H9 (cell line): ENCODE data around the gene ETNK2. TPM values are rescaled to one million over a fixed set of nuclear protein-coding genes. Genes with fewer than 3 reads are reported as not detected.

ENCODE experiments used
- DNase-seq: peaks from one replicate; pipeline ENCODE4 v3.0.0-alpha.2; 2017
- H2AFZ ChIP-seq: one replicate; pipeline ENCODE4 v1.6.1; 2013; ENCODE audit warnings: mild to moderate bottlenecking, low read length, control low read depth, moderate library complexity
- H2AK5ac ChIP-seq: 2 replicates; pipeline ENCODE4 v1.6.1; 2013; ENCODE audit warnings: low read length, control low read depth, mixed read lengths; ENCODE audit not compliant: insufficient read length
- H2BK120ac ChIP-seq: one replicate; pipeline ENCODE4 v1.6.1; 2013; ENCODE audit warnings: low read depth, mild to moderate bottlenecking, low read length, control low read depth, inconsistent platforms; ENCODE audit not compliant: poor library complexity, severe bottlenecking
- H2BK12ac ChIP-seq: 2 replicates; pipeline ENCODE4 v1.6.1; 2013; ENCODE audit warnings: low read length, control low read depth, mixed read lengths, low read depth; ENCODE audit not compliant: insufficient read length
- H2BK15ac ChIP-seq: 2 replicates; pipeline ENCODE4 v1.6.1; 2013; ENCODE audit warnings: low read depth, low read length, control low read depth
- H2BK20ac ChIP-seq: one replicate; pipeline ENCODE4 v1.6.1; 2013; ENCODE audit warnings: low read depth, mild to moderate bottlenecking, low read length, control low read depth, inconsistent platforms; ENCODE audit not compliant: poor library complexity, severe bottlenecking
- H2BK5ac ChIP-seq: 2 replicates; pipeline ENCODE4 v1.6.1; 2013; ENCODE audit warnings: low read length, control low read depth, mixed read lengths; ENCODE audit not compliant: insufficient read length
- H3K14ac ChIP-seq: 2 replicates; pipeline ENCODE4 v1.6.1; 2013; ENCODE audit warnings: low read length, control low read depth; ENCODE audit not compliant: insufficient read depth
- H3K18ac ChIP-seq: 2 replicates; pipeline ENCODE4 v1.6.1; 2013; ENCODE audit warnings: low read depth, mild to moderate bottlenecking, mixed read lengths, low read length, control low read depth; ENCODE audit not compliant: insufficient read length
- H3K23ac ChIP-seq: 2 replicates; pipeline ENCODE4 v1.6.1; 2013; ENCODE audit warnings: low read length, control low read depth, mixed read lengths, low read depth; ENCODE audit not compliant: insufficient read length
- H3K23me2 ChIP-seq: 2 replicates; pipeline ENCODE4 v1.6.1; 2013; ENCODE audit warnings: low read depth, mild to moderate bottlenecking, mixed read lengths, low read length, control low read depth; ENCODE audit not compliant: insufficient read length, poor library complexity, severe bottlenecking
- H3K27ac ChIP-seq: 2 replicates; pipeline ENCODE4 v1.5.1; 2013; ENCODE audit warnings: low read length, control low read depth, mixed read lengths, low read depth; ENCODE audit not compliant: insufficient read length
- H3K27me3 ChIP-seq: 2 replicates; pipeline ENCODE4 v1.6.1; 2013; ENCODE audit warnings: low read length, control low read depth, inconsistent platforms; ENCODE audit not compliant: insufficient read depth
- H3K4ac ChIP-seq: 2 replicates; pipeline ENCODE4 v1.6.1; 2013; ENCODE audit warnings: low read depth, mild to moderate bottlenecking, control low read depth, inconsistent platforms, low read length, moderate library complexity
- H3K4me1 ChIP-seq: 2 replicates; pipeline ENCODE4 v1.6.1; 2013; ENCODE audit warnings: low read length, control low read depth, inconsistent platforms; ENCODE audit not compliant: insufficient read depth
- H3K4me2 ChIP-seq: 2 replicates; pipeline ENCODE4 v1.6.1; 2013; ENCODE audit warnings: low read length, control low read depth, mixed read lengths; ENCODE audit not compliant: insufficient read length, insufficient read depth
- H3K56ac ChIP-seq: 2 replicates; pipeline ENCODE4 v1.6.1; 2013; ENCODE audit warnings: low read depth, mild to moderate bottlenecking, mixed read lengths, low read length, control low read depth; ENCODE audit not compliant: insufficient read length
- H3K79me1 ChIP-seq: 2 replicates; pipeline ENCODE4 v1.6.1; 2013; ENCODE audit warnings: low read depth, mild to moderate bottlenecking, moderate library complexity, low read length, control low read depth, inconsistent platforms; ENCODE audit not compliant: insufficient read depth, poor library complexity, severe bottlenecking
- H3K79me2 ChIP-seq: 2 replicates; pipeline ENCODE4 v1.6.1; 2013; ENCODE audit warnings: low read length, control low read depth, inconsistent platforms; ENCODE audit not compliant: insufficient read depth
- H3K9ac ChIP-seq: 2 replicates; pipeline ENCODE4 v1.6.1; 2013; ENCODE audit warnings: low read length, control low read depth, mixed read lengths; ENCODE audit not compliant: insufficient read length; ENCODE audit errors: extremely low read depth
- H3K9me3 ChIP-seq: one replicate; pipeline ENCODE4 v1.6.1; 2013; ENCODE audit warnings: low read depth, low read length, inconsistent platforms; ENCODE audit not compliant: control insufficient read depth
- H3T11ph ChIP-seq: one replicate; pipeline ENCODE4 v1.6.1; 2013; ENCODE audit warnings: mild to moderate bottlenecking, low read length, control low read depth, inconsistent platforms
- H4K20me1 ChIP-seq: one replicate; pipeline ENCODE4 v1.6.1; 2013; ENCODE audit not compliant: control insufficient read depth, insufficient read length, insufficient read depth
- H4K5ac ChIP-seq: 2 replicates; pipeline ENCODE4 v1.6.1; 2013; ENCODE audit warnings: low read depth, mild to moderate bottlenecking, mixed read lengths, low read length, control low read depth; ENCODE audit not compliant: insufficient read length
- H4K8ac ChIP-seq: replicated peaks from 2 replicates; pipeline ENCODE4 v1.6.1; 2013; ENCODE audit warnings: low read length, control low read depth, mixed read lengths, low read depth; ENCODE audit not compliant: insufficient read length
- H4K91ac ChIP-seq: 2 replicates; pipeline ENCODE4 v1.6.1; 2013; ENCODE audit warnings: low read depth, mild to moderate bottlenecking, moderate library complexity, mixed read lengths, low read length, control low read depth; ENCODE audit not compliant: insufficient read length
- H3K27ac Mint-ChIP-seq, 3 experiments: 2 replicates in 2 of 3; 3 replicates in 1 of 3; pipeline ENCODE4 v1.8.0; 2020 to 2021; ENCODE audit warnings: mixed read lengths in 3 of 3, mild to moderate bottlenecking in 1 of 3, moderate library complexity in 1 of 3
- H3K27me3 Mint-ChIP-seq: 2 replicates; pipeline ENCODE4 v1.8.0; 2021; ENCODE audit warnings: low read depth, mild to moderate bottlenecking, moderate library complexity, mixed read lengths
- H3K36me3 Mint-ChIP-seq, 3 experiments: 2 replicates in 2 of 3; 3 replicates in 1 of 3; pipeline ENCODE4 v1.8.0; 2020 to 2021; ENCODE audit warnings: low read depth in 3 of 3, mixed read lengths in 3 of 3; ENCODE audit not compliant: insufficient read depth in 1 of 3
- H3K4me1 Mint-ChIP-seq, 2 experiments: 2 replicates each; pipeline ENCODE4 v1.8.0; 2020; ENCODE audit warnings: mixed read lengths in 2 of 2
- H3K4me3 Mint-ChIP-seq, 2 experiments: 2 replicates in 1 of 2; 3 replicates in 1 of 2; pipeline ENCODE4 v1.8.0; 2020 to 2021; ENCODE audit warnings: mild to moderate bottlenecking in 2 of 2, mixed read lengths in 2 of 2, moderate library complexity in 1 of 2
- H3K9me3 Mint-ChIP-seq, 2 experiments: 2 replicates in 1 of 2; 3 replicates in 1 of 2; pipeline ENCODE4 v1.8.0; 2020; ENCODE audit warnings: mild to moderate bottlenecking in 2 of 2, mixed read lengths in 2 of 2, moderate library complexity in 1 of 2
- WGBS: extraction: QIAGEN DNeasy Blood & Tissue Kit; methylation state at CpG from one replicate; pipeline ENCODE4 v1.1.7; 2013; ENCODE audit warnings: missing lambda C conversion rate, low lambda C conversion rate, mixed read lengths; ENCODE audit not compliant: insufficient read length; ENCODE audit errors: extremely low coverage; 5-methylcytosine and 5-hydroxymethylcytosine counted together
- total RNA-seq: library from RNA; stranded (reverse); gene quantifications from 2 replicates; pipeline ENCODE4 v1.2.1, GENCODE V29; 2021
- TF ChIP-seq, protein P1 (sequence below): fragments of 200-600 bp; sonication (generic); conservative IDR thresholded peaks from 3 replicates; pipeline ENCODE4 v1.8.0; 2021; ENCODE audit warnings: antibody characterized with exemption, mild to moderate bottlenecking

ETNK2 gene
- total RNA-seq, 1 experiment from 2014 or later: 17.6 TPM

DNA sequence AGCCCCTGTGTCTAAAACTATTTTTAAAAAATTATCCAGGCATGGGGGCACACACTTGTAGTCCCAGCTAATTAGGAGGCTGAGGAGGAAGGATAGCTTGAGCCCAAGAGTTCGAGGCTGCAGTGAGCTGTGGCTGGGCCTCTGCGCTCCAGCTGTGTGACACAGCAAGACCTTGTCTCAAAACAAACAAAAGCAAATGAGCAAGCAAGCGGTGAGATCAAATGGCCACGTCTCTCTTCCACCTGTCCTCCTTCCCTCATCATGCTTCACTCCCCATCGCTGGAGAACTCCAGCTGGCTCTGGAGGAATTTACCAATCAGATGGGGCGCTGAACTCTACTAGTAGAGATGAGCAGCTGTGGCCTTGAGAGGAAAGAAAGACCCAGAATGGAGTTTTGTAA, 28.3 kb upstream of the ETNK2 start:
- Histone ChIP-seq H3K79me1 (no peaks in the 10 kb centered on the region), H3K23me2 (no peaks in the 10 kb centered on the region), H2BK20ac (no peak overlapping the region), H3K4ac (no peak overlapping the region), H3K79me2 (no peaks in the 10 kb centered on the region), H3K9ac (no peak overlapping the region), H3T11ph (no peak overlapping the region), H3K14ac (no peak overlapping the region), H3K18ac (no peak overlapping the region), H4K5ac (no peak overlapping the region), H4K20me1 (no peaks in the 10 kb centered on the region), H3K56ac (no peak overlapping the region), H4K91ac (no peak overlapping the region), H3K27me3 (no peaks in the 10 kb centered on the region), H4K8ac (no peak overlapping the region), H3K23ac (no peak overlapping the region), H2AK5ac (no peak overlapping the region), H3K4me1 (no peaks in the 10 kb centered on the region), H3K27ac (no peak overlapping the region), H2BK5ac (no peak overlapping the region), H3K4me2 (no peak overlapping the region), H2BK15ac (no peak overlapping the region), H2AFZ (no peak overlapping the region), H3K9me3 (no peaks in the 10 kb centered on the region), H2BK120ac (no peak overlapping the region), H2BK12ac (no peak overlapping the region)
- no CpG with 5 or more reads among the region's 6 CpGs for WGBS
- Mint-ChIP-seq H3K27ac (no peak overlapping the region), H3K4me1 (no peaks in the 10 kb centered on the region), H3K27me3 (peaks cover 39% of the 10 kb centered on the region), H3K9me3 (peaks cover 4 to 19% of the 10 kb centered on the region in 2 experiments; a peak in 3 of 5 replicates), H3K36me3 (peaks cover 0 to 4% (median 0%) of the 10 kb centered on the region in 3 experiments; a peak in 1 of 7 replicates), H3K4me3 (no peak overlapping the region)
- DNase-seq: no peak
- TF ChIP-seq, protein P1, sequence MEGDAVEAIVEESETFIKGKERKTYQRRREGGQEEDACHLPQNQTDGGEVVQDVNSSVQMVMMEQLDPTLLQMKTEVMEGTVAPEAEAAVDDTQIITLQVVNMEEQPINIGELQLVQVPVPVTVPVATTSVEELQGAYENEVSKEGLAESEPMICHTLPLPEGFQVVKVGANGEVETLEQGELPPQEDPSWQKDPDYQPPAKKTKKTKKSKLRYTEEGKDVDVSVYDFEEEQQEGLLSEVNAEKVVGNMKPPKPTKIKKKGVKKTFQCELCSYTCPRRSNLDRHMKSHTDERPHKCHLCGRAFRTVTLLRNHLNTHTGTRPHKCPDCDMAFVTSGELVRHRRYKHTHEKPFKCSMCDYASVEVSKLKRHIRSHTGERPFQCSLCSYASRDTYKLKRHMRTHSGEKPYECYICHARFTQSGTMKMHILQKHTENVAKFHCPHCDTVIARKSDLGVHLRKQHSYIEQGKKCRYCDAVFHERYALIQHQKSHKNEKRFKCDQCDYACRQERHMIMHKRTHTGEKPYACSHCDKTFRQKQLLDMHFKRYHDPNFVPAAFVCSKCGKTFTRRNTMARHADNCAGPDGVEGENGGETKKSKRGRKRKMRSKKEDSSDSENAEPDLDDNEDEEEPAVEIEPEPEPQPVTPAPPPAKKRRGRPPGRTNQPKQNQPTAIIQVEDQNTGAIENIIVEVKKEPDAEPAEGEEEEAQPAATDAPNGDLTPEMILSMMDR: no peak
